NCI-H82 treated with DMSO at 0.1 percent for 48 hours (cell line): ENCODE measurements around the gene C3orf85.
A peak's percentile ranks its signal among the peaks of the same experiment; 100 is the strongest.
"Not testable (repeated sequence)": the region's sequence is repeated elsewhere in the genome, so short reads cannot be mapped to it uniquely, and the experiment has no call there.

Source experiments
- DNase-seq: peaks from one replicate; lab custom pipeline; 2025; ENCODE audit not compliant: unreplicated experiment; lab: John Stamatoyannopoulos, UW

Gene C3orf85, protein sequence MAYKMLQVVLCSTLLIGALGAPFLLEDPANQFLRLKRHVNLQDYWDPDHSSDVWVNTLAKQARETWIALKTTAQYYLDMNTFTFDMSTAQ

DNA sequence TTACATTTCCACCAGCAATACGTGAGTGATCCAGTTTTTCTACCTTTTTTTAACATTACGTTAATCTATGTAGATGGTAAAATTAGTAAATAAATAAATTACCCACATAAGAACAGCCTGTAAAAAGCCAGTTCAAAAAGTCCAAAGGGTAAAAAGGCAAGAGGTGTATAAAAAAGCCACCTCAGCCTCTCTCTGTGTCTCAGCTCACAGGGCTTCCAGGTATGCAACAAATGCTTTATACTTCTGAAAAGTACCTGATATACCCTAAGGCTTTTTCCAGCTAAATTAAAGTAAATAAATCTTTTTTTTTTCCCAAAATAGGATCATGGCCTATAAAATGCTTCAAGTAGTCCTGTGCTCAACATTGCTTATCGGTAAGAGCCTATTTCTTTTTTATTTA is at the start of gene C3orf85:
C3orf85 (plus strand) TSS at position 197 of the 400 bp plus-strand sequence; CDS start at position 326, 129 bp downstream.
- no peak for DNase-seq

- no peak for DNase-seq
Observed at GRCh38 chr3:109089265-109089664, 47.3 kb upstream of the C3orf85 start.

GRCh38 chr3:109091846-109092245 is 44.7 kb upstream of the C3orf85 start:
- DNase-seq = no peak

GRCh38 chr3:109093561-109093960 is 43.0 kb upstream of the C3orf85 start:
- DNase-seq = no peak

GRCh38 chr3:109095166-109095565 is 41.4 kb upstream of the C3orf85 start:
- DNase-seq = no peak

GRCh38 chr3:109098079-109098644 is 38.4 kb upstream of the C3orf85 start:
- peak; percentile 41 for DNase-seq

DNA sequence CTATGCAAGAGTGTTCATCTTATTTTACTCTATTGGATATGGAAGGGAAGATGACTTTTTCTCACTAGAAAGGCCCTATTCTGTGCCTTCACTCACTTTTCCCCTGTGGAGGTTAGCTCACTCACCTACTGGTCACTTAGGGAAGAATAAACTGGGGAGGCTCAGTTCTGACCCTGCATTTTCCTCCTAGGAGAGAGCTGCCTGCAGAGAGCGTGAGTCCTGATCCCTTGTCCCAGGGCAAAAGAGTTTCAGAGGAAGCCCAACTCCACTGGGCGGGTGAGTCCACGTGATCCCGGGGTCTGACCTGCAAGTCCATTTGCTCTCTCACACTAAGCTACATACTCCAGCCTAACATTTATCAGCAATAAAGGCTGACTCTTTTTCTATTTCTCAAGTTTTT is 26.9 kb upstream of the C3orf85 start:
- no peak for DNase-seq

GRCh38 chr3:109112946-109113760 is 23.4 kb upstream of the C3orf85 start:
- no peak for DNase-seq

DNA sequence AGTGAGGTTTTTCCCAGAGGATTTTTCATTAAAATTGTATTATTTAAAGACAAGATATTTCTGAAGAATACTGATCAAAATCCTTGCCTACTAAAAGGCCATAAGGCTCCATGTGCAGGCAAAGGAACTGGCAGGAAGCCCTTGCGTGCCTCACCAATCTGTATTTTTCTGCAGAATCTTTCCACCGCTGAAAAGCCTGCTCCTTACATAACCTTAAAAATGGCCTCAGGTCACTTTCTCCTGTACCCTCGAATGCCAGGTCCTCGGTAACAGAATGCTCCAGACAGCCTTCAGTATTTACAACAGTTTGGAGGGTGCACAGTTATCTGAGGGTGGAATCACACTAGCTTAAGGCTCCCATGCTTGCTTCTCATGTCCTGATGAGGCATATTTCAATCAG is 21.8 kb upstream of the C3orf85 start:
- no peak for DNase-seq

GRCh38 chr3:109115451-109115850 is 21.1 kb upstream of the C3orf85 start:
- no peak for DNase-seq

DNA sequence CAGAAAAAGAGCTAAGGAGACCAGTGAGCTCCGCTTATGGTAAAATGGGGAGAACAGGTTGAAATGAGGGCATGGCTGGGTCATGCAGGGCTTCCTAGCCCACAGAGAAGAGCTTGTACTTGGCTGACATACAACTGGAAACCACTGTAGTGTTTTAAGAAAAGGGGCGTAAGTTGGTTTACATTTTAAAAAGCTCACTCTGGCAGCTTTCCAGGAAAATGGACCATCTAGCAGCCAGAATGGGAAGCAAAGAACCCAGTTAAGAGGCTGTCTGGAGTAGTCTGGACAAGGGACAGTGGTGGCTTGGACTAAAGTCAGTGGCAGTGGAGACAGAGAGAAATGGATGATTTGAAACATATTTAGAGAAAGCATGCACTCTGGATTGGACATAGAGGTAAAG is 20.5 kb upstream of the C3orf85 start:
- DNase-seq = no peak

- no peak for DNase-seq
Observed at GRCh38 chr3:109117939-109118338, 18.6 kb upstream of the C3orf85 start, which contains the start of gene MORC1. TSS of gene MORC1 (minus strand) at chr3:109118134. CDS start at chr3:109118059, 75 bp downstream.

GRCh38 chr3:109118584-109118983 is 17.9 kb upstream of the C3orf85 start:
- DNase-seq = no peak

GRCh38 chr3:109122690-109123089 is 13.8 kb upstream of the C3orf85 start:
- DNase-seq = no peak

- no peak for DNase-seq
Observed at GRCh38 chr3:109125902-109126301, 10.6 kb upstream of the C3orf85 start.

DNA sequence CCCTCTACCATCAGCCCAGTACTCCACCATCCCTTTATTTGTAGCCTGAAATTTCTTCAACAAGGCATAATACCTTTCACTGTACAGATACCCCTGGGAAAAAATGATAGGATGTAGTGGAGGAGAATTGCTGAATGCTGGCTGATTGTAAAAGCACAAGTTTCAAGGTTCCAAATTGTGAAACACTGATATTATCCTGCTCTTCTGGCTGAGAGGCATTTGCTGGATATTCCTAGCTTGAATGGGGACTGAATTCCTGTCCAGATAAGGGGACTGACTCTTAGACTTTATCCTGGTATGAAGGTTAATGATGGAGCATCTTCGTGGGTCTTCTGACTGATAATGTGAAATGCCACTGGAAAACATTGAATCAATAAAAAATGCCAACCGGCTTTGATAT is 9.0 kb upstream of the C3orf85 start:
- DNase-seq = no peak

DNA sequence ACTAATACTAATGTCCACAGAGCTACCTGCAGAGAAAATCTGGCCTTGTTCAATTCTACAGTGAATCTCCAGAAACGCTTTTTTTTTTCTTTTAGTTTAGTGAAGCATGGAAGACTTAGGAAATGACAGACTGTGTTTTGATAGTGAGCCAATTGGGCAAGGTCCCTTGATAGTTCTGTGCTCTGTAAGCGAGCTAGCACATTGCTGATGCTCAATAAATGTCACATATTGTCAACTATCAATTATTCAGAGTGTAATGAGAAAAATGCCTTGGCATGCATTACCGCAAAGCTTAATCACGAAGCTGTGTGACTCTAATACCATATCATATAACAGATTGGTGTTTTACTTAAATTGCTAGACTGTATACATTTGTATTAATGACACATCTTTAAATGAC is 5.2 kb upstream of the C3orf85 start:
- DNase-seq = no peak

- no peak for DNase-seq
Observed at GRCh38 chr3:109132801-109133473, 3.6 kb upstream of the C3orf85 start.

GRCh38 chr3:109133474-109133816 is 3.1 kb upstream of the C3orf85 start:
- DNase-seq = not testable (repeated sequence)

DNA sequence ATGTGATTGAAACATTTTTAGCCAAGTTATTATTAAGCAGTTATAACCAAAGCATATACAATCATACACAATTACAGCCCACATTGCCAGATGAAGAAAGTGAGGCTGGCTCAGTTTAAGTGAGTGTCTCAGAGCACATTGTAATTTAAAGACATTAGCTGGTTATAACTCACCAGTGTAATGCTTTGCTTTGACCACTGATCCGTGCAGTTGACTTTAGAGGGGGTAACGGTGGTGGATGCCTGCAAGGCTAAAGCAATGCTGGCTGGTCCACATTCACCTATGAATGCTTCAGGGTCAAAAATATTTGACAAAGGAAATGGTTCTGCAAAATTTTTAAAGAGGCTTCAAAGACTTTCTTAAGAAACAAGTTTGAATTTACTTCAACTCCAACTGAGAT is 1.2 kb downstream of the C3orf85 start:
- no peak for DNase-seq

- DNase-seq = no peak
Observed at GRCh38 chr3:109140318-109140717, 3.8 kb downstream of the C3orf85 start.

DNA sequence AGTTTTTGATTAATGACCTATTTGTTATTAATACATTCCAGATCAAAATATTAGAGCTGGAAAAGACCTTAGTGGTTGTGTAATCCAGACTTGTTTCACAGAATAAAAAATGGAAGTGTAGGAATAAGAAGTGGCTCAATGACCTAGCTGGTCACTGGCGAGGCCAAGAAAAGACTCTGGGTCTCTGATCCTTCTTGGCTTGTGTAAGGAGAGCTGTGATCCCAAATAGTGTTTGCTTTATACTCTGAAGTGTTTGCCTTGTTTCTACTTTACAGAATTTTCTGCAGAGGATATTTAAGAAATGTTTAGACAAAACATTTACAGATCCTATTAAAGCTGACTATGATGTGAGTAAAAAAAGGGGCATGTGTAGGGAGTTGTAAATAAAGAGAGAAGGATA is 7.1 kb downstream of the C3orf85 start:
- no peak for DNase-seq
